ENCODE measurements around the gene AZU1.
"Not testable (repeated sequence)": the region's sequence is repeated elsewhere in the genome, so short reads cannot be mapped to it uniquely, and the experiment has no call there.

Gene AZU1

GRCh38 chr19:875265-875879 is 47.7 kb downstream of the AZU1 start:
- DNase-seq: no peak

GRCh38 chr19:876089-876488 is 48.5 kb downstream of the AZU1 start:
- DNase-seq: no peak

GRCh38 chr19:876780-877314 is 49.2 kb downstream of the AZU1 start:
- DNase-seq: no peak

- not testable (repeated sequence) for DNase-seq
These were observed 50.5 kb downstream of the AZU1 start for GRCh38 chr19:877992-878660.

- not testable (repeated sequence) for DNase-seq
These were observed 51.3 kb downstream of the AZU1 start for GRCh38 chr19:878751-879561.

GRCh38 chr19:879711-880438 is 52.2 kb downstream of the AZU1 start:
- DNase-seq: no peak

All from activated CD4-positive, alpha-beta T cell treated with anti-CD3 and anti-CD28 coated beads, Interleukin-2, amount 50 U/mL, for 48 hours (primary cell).